HG03442 (cell line): ENCODE results near the gene LIN7B.

Source experiments
- ATAC-seq: cut with Tn5 transposase; IDR thresholded peaks from one replicate; pipeline ENCODE4 v1.9.1; 2021; ENCODE audit warnings: mild to moderate bottlenecking, moderate library complexity; ENCODE audit not compliant: unreplicated experiment

Gene LIN7B

GRCh38 chr19:49160450-49161189 is 46.5 kb downstream of the LIN7B start:
- no peak for ATAC-seq

- ATAC-seq, result no peak
These were observed 47.8 kb downstream of the LIN7B start for GRCh38 chr19:49161987-49162386.

DNA sequence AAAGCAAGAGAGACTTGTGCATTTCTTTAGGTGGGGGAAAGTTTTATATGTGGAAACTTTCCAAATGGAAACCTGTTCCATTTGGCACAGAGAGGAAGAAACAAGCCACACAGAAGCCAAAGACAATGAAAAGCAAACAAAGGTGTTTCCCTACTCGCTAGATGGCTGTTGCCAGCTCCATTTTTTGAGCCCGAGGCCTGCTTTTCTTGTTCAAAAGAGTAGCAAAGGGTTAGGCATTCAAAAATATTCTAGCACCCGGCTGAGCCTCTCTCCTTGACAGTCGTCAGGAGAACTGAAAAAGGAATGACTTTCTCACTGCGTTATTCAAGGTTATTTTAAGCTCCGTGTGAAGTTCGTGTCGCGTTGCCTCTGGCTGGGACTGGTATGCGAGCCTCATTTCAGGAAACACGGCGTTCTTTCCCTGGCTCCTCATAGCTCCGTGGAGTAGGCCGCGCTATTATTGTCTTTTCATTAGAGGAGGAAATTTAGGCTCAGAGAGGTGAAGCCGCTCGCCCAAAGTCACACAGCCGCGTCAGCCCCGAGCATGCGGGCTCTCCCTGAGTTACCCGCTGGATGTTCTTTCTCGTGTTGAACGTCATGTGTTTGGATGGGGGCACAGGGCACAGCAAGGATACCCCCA is 51.1 kb downstream of the LIN7B start:
- ATAC-seq, result no peak

- ATAC-seq, result no peak
These were observed 51.7 kb downstream of the LIN7B start for GRCh38 chr19:49165865-49166301.

- ATAC-seq, result no peak
These were observed 53.8 kb downstream of the LIN7B start for GRCh38 chr19:49167857-49168409.
